CD8-positive, alpha-beta memory T cell (primary cell): ENCODE results near the gene GSX2. TPM values are rescaled to one million over a fixed set of nuclear protein-coding genes. Genes with fewer than 3 reads are reported as not detected.

Source experiments
- CTCF ChIA-PET: fragments of 350-600 bp; sonication (Branson Sonifier 250); formaldehyde crosslinking; loops from one replicate; lab custom pipeline; 2021; ENCODE audit warnings: antibody characterized with exemption; lab: Charles Lee
- POLR2A ChIA-PET: fragments of 350-600 bp; sonication (Branson Sonifier 250); formaldehyde crosslinking; loops from one replicate; lab custom pipeline; 2021; ENCODE audit warnings: antibody characterized with exemption; lab: Charles Lee
- DNase-seq, 5 donors: peaks; one replicate each; pipeline versions ENCODE4 v3.0.0 to v3.0.0-alpha.2; 2020 to 2022; ENCODE audit warnings: mixed read lengths in 1 of 5
- H3K27ac ChIP-seq: one replicate; pipeline ENCODE4 v1.7.0; 2013; ENCODE audit warnings: low read depth, mild to moderate bottlenecking, low read length, moderate library complexity
- H3K27me3 ChIP-seq: 2 replicates; pipeline ENCODE4 v1.7.0; 2013; ENCODE audit warnings: low read length, mild to moderate bottlenecking; ENCODE audit not compliant: insufficient read depth, poor library complexity, severe bottlenecking
- H3K36me3 ChIP-seq: 2 replicates; pipeline ENCODE4 v1.7.0; 2013; ENCODE audit warnings: mild to moderate bottlenecking, low read length, moderate library complexity; ENCODE audit not compliant: insufficient read depth
- H3K4me1 ChIP-seq: 2 replicates; pipeline ENCODE4 v1.7.0; 2013; ENCODE audit warnings: mild to moderate bottlenecking, low read length, moderate library complexity; ENCODE audit not compliant: insufficient read depth
- H3K4me3 ChIP-seq: 2 replicates; pipeline ENCODE4 v1.7.0; 2013; ENCODE audit warnings: mild to moderate bottlenecking, low read length
- H3K9me3 ChIP-seq: 2 replicates; pipeline ENCODE4 v1.7.0; 2013; ENCODE audit warnings: mild to moderate bottlenecking, low read length
- H3K27ac Mint-ChIP-seq, 8 donors: one replicate each; pipeline ENCODE4 v1.8.0; 2020 to 2021; ENCODE audit warnings: mixed read lengths in 8 of 8, mild to moderate bottlenecking in 6 of 8, inconsistent platforms in 3 of 8, moderate library complexity in 3 of 8
- H3K27me3 Mint-ChIP-seq, 2 donors: one replicate each; pipeline ENCODE4 v1.8.0; 2020 to 2021; ENCODE audit warnings: mixed read lengths in 2 of 2, mild to moderate bottlenecking in 1 of 2, moderate library complexity in 1 of 2
- H3K36me3 Mint-ChIP-seq, 3 donors: one replicate each; pipeline ENCODE4 v1.8.0; 2020 to 2021; ENCODE audit warnings: mixed read lengths in 3 of 3, inconsistent platforms in 1 of 3, mild to moderate bottlenecking in 1 of 3
- H3K4me1 Mint-ChIP-seq, 3 donors: one replicate each; pipeline ENCODE4 v1.8.0; 2020 to 2021; ENCODE audit warnings: mixed read lengths in 3 of 3, inconsistent platforms in 1 of 3, mild to moderate bottlenecking in 1 of 3
- H3K4me3 Mint-ChIP-seq, 7 donors: one replicate each; pipeline ENCODE4 v1.8.0; 2020 to 2021; ENCODE audit warnings: mixed read lengths in 7 of 7, mild to moderate bottlenecking in 6 of 7, moderate library complexity in 4 of 7, inconsistent platforms in 2 of 7
- H3K9me3 Mint-ChIP-seq, 5 donors: one replicate each; pipeline ENCODE4 v1.8.0; 2020 to 2022; ENCODE audit warnings: mixed read lengths in 5 of 5, mild to moderate bottlenecking in 3 of 5, moderate library complexity in 2 of 5, inconsistent platforms in 1 of 5
- polyA plus RNA-seq: library from polyadenylated mRNA; unstranded; fragments of 300-500 nt; fragmentation: Illumina TruSeq; gene quantifications from one replicate; pipeline ENCODE4 v1.2.3, GENCODE V29; 2021
- total RNA-seq, 2 experiments: library from RNA; stranded (reverse); gene quantifications; one replicate each; pipeline ENCODE4 v1.2.3, GENCODE V29; 2021

The GSX2 gene
- total and polyA plus RNA-seq, 3 experiments from 2014 or later = not detected

DNA sequence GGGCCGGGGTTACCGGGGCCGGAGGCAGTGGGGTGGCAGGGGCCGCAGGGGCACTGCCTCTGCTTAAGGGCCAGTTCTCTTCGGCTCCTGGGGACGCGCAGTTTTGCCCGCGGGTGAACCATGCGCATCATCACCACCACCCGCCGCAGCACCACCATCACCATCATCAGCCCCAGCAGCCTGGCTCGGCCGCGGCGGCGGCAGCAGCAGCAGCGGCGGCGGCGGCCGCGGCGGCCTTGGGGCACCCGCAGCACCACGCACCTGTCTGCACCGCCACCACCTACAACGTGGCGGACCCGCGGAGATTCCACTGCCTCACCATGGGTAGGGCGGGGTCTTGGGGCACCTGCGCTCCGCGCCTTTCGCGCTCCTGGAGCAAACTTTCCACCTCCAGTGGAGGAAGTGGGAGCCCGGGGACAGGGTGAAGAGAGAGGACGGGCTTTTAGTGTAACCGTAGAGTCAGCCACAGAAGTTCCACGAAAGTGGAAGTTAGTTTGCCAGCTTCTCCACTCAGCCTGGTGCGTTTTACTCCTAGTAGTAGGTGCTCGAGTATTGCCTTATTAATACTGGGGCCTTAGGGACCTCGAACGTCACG lies 729 bp downstream of the GSX2 start:
- Histone ChIP-seq H3K36me3 (no peaks in the 10 kb centered on the region), H3K27ac (no peak overlapping the region), H3K4me3 (peak overlapping the region; percentile 32), H3K9me3 (no peaks in the 10 kb centered on the region), H3K27me3 (peaks cover 85% of the 10 kb centered on the region), H3K4me1 (peaks cover 26% of the 10 kb centered on the region)
- ChIA-PET CTCF (no interaction called here), POLR2A (no interaction called here)
- peak in 1 of 5 donors; percentile 27 for DNase-seq
- Mint-ChIP-seq H3K27ac (no peak overlapping the region), H3K27me3 (peaks cover 80 to 93% of the 10 kb centered on the region in 2 donors), H3K36me3 (no peaks in the 10 kb centered on the region), H3K4me3 (peak overlapping the region; percentile 53 to 78 (median 69)), H3K9me3 (peaks cover 0 to 1% (median 0%) of the 10 kb centered on the region in 5 donors), H3K4me1 (peaks cover 27 to 64% (median 48%) of the 10 kb centered on the region in 3 donors)

DNA sequence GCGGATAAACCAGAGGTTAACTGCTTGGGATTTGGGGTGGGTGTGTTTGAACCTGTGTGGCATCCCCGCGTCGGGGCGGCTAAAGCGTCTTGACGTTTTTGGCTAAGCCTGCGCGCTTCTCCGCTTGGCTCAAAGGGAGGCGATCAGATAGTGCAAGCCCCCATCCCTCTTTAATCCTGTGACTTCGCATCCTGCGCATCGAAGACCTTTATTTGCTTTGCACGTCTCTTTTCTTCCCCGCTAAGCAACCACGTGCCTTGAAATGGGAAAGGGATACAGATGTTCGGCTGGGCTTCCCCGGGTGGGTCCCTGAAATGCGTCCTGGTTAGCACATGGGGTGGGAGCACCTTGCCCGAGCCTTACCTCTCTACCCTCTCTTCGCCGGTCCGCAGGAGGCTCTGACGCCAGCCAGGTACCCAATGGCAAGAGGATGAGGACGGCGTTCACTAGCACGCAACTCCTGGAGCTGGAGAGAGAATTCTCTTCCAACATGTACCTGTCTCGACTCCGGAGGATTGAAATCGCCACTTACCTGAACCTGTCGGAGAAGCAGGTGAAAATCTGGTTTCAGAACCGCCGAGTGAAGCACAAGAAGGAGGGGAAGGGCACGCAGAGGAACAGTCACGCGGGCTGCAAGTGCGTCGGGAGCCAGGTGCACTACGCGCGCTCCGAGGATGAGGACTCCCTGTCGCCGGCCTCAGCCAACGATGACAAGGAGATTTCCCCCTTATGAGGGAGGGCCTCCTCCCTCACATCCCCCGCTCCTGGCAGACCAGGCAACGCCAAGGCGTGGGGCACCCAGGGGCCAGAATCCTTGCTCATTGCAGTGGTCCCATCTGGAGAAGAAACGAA lies 1.5 kb downstream of the GSX2 start:
- POLR2A ChIA-PET = no interaction called here
- H3K4me3 ChIP-seq = peak overlapping the region; percentile 32
- H3K4me1 Mint-ChIP-seq = peaks cover 25 to 60% (median 48%) of the 10 kb centered on the region in 3 donors
- H3K4me1 ChIP-seq = peaks cover 26% of the 10 kb centered on the region
- peak overlapping the region in 1 of 8 donors; percentile 44 for H3K27ac Mint-ChIP-seq
- CTCF ChIA-PET = no interaction called here
- peaks cover 80% of the 10 kb centered on the region for H3K27me3 ChIP-seq
- H3K36me3 ChIP-seq = no peaks in the 10 kb centered on the region
- H3K27ac ChIP-seq = no peak overlapping the region
- H3K4me3 Mint-ChIP-seq = peak overlapping the region; percentile 53 to 78 (median 69)
- no peaks in the 10 kb centered on the region for H3K9me3 ChIP-seq
- peaks cover 0 to 1% (median 0%) of the 10 kb centered on the region in 5 donors for H3K9me3 Mint-ChIP-seq
- H3K36me3 Mint-ChIP-seq = no peaks in the 10 kb centered on the region
- no peak for DNase-seq
- peaks cover 77 to 91% of the 10 kb centered on the region in 2 donors for H3K27me3 Mint-ChIP-seq

DNA sequence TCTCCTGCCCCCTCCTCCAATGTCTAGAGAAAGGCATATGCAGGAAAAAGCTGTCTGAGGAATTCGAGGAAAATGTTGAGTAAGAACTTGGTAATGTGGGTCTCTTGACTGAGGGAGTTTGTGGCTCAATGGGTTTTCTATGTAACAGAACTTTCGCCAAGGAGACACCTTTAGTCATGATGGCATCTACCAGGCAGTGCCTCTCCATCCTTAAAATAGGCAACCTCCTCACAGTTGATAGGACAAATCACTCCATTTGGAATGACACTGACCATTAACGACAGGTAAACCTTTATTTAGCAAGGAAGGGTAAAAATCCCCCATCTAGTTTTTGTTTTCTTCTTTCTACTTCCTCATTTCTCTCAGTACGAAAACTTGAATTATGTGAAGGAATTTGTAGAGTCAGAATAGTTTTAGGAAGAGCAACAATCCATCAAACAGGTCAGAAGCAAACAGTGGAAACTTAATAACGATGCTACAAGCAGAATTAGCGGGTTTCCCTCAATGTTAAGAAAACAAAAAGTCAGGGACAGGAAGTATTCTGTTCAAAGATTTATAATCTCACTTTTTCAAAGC lies 2.7 kb downstream of the GSX2 start:
- peaks cover 0 to 1% (median 0%) of the 10 kb centered on the region in 5 donors for H3K9me3 Mint-ChIP-seq
- no peaks in the 10 kb centered on the region for H3K36me3 ChIP-seq
- ChIA-PET POLR2A (no interaction called here), CTCF (no interaction called here)
- peaks cover 25 to 58% (median 53%) of the 10 kb centered on the region in 3 donors for H3K4me1 Mint-ChIP-seq
- H3K27ac Mint-ChIP-seq = no peak overlapping the region
- no peaks in the 10 kb centered on the region for H3K36me3 Mint-ChIP-seq
- no peak overlapping the region for H3K27ac ChIP-seq
- H3K4me1 ChIP-seq = peaks cover 26% of the 10 kb centered on the region
- peaks cover 78% of the 10 kb centered on the region for H3K27me3 ChIP-seq
- H3K4me3 Mint-ChIP-seq = no peak overlapping the region
- H3K9me3 ChIP-seq = no peaks in the 10 kb centered on the region
- DNase-seq = no peak
- no peak overlapping the region for H3K4me3 ChIP-seq
- H3K27me3 Mint-ChIP-seq = peaks cover 69 to 91% of the 10 kb centered on the region in 2 donors

GRCh38 chr4:54103190-54103574 lies 3.2 kb downstream of the GSX2 start:
- Mint-ChIP-seq H3K27ac (no peak overlapping the region), H3K36me3 (no peaks in the 10 kb centered on the region), H3K4me1 (peaks cover 29 to 58% (median 52%) of the 10 kb centered on the region in 3 donors), H3K27me3 (peaks cover 68 to 91% of the 10 kb centered on the region in 2 donors), H3K9me3 (peaks cover 0 to 2% (median 0%) of the 10 kb centered on the region in 5 donors), H3K4me3 (peak overlapping the region in 1 of 7 donors; percentile 20)
- H3K4me1 ChIP-seq = peaks cover 26% of the 10 kb centered on the region
- H3K36me3 ChIP-seq = no peaks in the 10 kb centered on the region
- no peaks in the 10 kb centered on the region for H3K9me3 ChIP-seq
- H3K27ac ChIP-seq = no peak overlapping the region
- H3K4me3 ChIP-seq = no peak overlapping the region
- POLR2A ChIA-PET = no interaction called here
- peaks cover 78% of the 10 kb centered on the region for H3K27me3 ChIP-seq
- CTCF ChIA-PET = no interaction called here
- DNase-seq = no peak

DNA sequence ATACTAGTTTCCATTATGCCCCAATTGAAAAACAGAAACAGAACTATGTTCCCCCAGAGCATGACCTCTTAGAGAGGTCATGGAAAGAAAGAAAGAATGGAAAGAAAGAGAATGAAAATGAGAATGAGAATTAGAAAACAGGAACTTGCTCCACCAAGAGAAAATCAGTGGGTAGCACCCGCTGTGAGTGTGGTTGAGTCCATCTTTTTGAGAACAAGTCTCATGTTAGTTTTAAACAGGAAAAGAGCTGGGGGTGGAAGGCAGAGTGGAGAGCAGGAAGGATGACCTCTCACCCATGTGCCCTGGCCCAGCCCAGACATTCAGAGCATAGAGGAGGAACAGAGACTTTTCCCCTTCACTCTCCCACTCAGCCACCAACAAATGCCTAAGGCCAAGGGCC lies 4.9 kb downstream of the GSX2 start:
- Histone ChIP-seq H3K36me3 (no peaks in the 10 kb centered on the region), H3K4me1 (peaks cover 21% of the 10 kb centered on the region), H3K9me3 (no peaks in the 10 kb centered on the region), H3K27me3 (peaks cover 78% of the 10 kb centered on the region), H3K27ac (no peak overlapping the region), H3K4me3 (no peak overlapping the region)
- POLR2A ChIA-PET = no interaction called here
- Mint-ChIP-seq H3K27ac (no peak overlapping the region), H3K4me1 (peaks cover 19 to 59% (median 46%) of the 10 kb centered on the region in 3 donors), H3K27me3 (peaks cover 68 to 91% of the 10 kb centered on the region in 2 donors), H3K36me3 (no peaks in the 10 kb centered on the region), H3K9me3 (peaks cover 0 to 4% (median 0%) of the 10 kb centered on the region in 5 donors), H3K4me3 (no peak overlapping the region)
- CTCF ChIA-PET = no interaction called here
- DNase-seq = no peak

GRCh38 chr4:54107951-54108748 lies 8.2 kb downstream of the GSX2 start:
- DNase-seq = peak in 1 of 5 donors; percentile 31
- Mint-ChIP-seq H3K27ac (peak overlapping the region in 1 of 8 donors; percentile 44), H3K27me3 (peaks cover 68 to 92% of the 10 kb centered on the region in 2 donors), H3K4me3 (peak overlapping the region; percentile 19 to 88 (median 73)), H3K4me1 (peaks cover 12 to 41% (median 26%) of the 10 kb centered on the region in 3 donors), H3K9me3 (peaks cover 0 to 4% (median 0%) of the 10 kb centered on the region in 5 donors), H3K36me3 (no peaks in the 10 kb centered on the region)
- Histone ChIP-seq H3K27me3 (peaks cover 66% of the 10 kb centered on the region), H3K27ac (no peak overlapping the region), H3K36me3 (no peaks in the 10 kb centered on the region), H3K4me3 (no peak overlapping the region), H3K4me1 (peaks cover 8% of the 10 kb centered on the region), H3K9me3 (no peaks in the 10 kb centered on the region)
- CTCF ChIA-PET = interaction anchor here (0.8 to 1.1 kb wide), 2 partner anchors 44 to 45 kb away, joined by 3 read pairs; partner anchors contain the start of gene CHIC2
- POLR2A ChIA-PET = interaction anchor here (0.7 kb wide), 1 partner anchor 15 kb away, joined by 11 read pairs; no protein-coding TSS in a partner anchor

DNA sequence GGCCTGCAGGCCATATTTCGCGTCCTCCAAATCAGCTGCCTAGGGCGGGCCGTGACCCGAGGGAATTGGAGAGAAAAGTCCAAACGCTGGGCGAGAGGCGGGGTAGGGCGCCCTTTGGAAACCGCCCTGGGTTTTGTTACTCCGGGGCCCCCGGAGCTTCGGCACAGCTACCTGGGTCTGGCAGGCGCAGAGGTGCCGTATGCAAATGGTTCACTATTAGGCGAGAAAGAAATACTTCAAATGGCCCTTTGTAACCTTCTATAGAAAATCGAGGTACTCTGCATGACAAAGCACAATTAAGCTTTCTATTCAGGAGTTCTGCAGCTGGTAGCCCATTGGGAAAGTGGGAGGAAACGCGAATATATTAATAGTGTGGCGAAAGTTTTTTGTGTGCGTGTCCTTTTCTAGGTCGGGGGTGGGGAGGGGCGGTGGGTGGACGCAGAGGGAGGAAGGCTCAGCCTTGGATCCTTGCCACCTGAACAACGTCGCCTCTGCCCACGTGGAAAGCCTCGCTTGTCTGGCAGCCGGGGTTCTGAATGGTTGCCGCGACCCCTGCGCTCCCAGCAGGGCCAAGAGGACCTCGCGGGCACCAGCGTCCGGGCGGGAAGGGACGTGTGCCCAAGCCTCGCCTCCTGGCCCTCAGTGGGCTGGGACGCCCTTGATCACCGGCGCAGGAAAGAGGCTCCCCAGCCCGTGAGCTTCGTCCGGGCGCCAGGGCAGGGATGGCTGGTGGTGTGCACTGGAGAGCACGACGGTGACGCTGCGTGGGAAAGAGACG lies 9.5 kb downstream of the GSX2 start:
- no peak for DNase-seq
- no peak overlapping the region for H3K27ac Mint-ChIP-seq
- H3K4me1 Mint-ChIP-seq = peaks cover 11 to 35% (median 23%) of the 10 kb centered on the region in 3 donors
- CTCF ChIA-PET = no interaction called here
- H3K4me3 Mint-ChIP-seq = peak overlapping the region in 1 of 7 donors; percentile 12
- H3K27me3 Mint-ChIP-seq = peaks cover 64 to 87% of the 10 kb centered on the region in 2 donors
- no peak overlapping the region for H3K4me3 ChIP-seq
- H3K9me3 ChIP-seq = no peaks in the 10 kb centered on the region
- H3K27me3 ChIP-seq = peaks cover 54% of the 10 kb centered on the region
- no peaks in the 10 kb centered on the region for H3K36me3 ChIP-seq
- H3K27ac ChIP-seq = no peak overlapping the region
- peaks cover 4% of the 10 kb centered on the region for H3K4me1 ChIP-seq
- H3K36me3 Mint-ChIP-seq = no peaks in the 10 kb centered on the region
- POLR2A ChIA-PET = no interaction called here
- H3K9me3 Mint-ChIP-seq = peaks cover 0 to 4% (median 0%) of the 10 kb centered on the region in 5 donors
